Measurements from ENCODE around the gene UNC5A. TPM values are rescaled to one million over a fixed set of nuclear protein-coding genes. Genes with fewer than 3 reads are reported as not detected.

UNC5A gene
- total RNA-seq, 2 experiments from 2014 or later, result not detected

GRCh38 chr5:176892663-176893062, 82.3 kb downstream of the UNC5A start:
- Mint-ChIP-seq H3K36me3 (ENCODE audit: low read depth) (no peaks in the 10 kb centered on the region), H3K4me3 (no peak overlapping the region), H3K27me3 (peaks cover 3% of the 10 kb centered on the region), H3K27ac (no peak overlapping the region), H3K4me1 (peaks cover 2% of the 10 kb centered on the region), H3K9me3 (no peaks in the 10 kb centered on the region)
- POLR2A ChIA-PET, result no interaction called here
- CTCF ChIA-PET, result interaction anchor here (0.7 to 1.0 kb wide), 2 partner anchors 10 to 104 kb away, joined by 3 read pairs; no protein-coding TSS in a partner anchor
- DNase-seq, result no peak

- H3K36me3 Mint-ChIP-seq (ENCODE audit: low read depth), result no peaks in the 10 kb centered on the region
Measured at GRCh38 chr5:176894298-176894697, 83.9 kb downstream of the UNC5A start.

GRCh38 chr5:176895831-176896230, 85.5 kb downstream of the UNC5A start:
- H3K27ac Mint-ChIP-seq, result no peak overlapping the region
- no peak for DNase-seq
- H3K4me1 Mint-ChIP-seq, result peaks cover 16% of the 10 kb centered on the region
- POLR2A ChIA-PET, result no interaction called here
- no peak overlapping the region for H3K4me3 Mint-ChIP-seq
- H3K36me3 Mint-ChIP-seq (ENCODE audit: low read depth), result no peaks in the 10 kb centered on the region
- H3K9me3 Mint-ChIP-seq, result no peaks in the 10 kb centered on the region
- H3K27me3 Mint-ChIP-seq, result peaks cover 3% of the 10 kb centered on the region
- CTCF ChIA-PET, result interaction anchor here (1.0 kb wide), 2 partner anchors 21 to 235 kb away, joined by 3 read pairs; no protein-coding TSS in a partner anchor

More at GRCh38 chr5:176894298-176894697, 83.9 kb downstream of the UNC5A start:
- Mint-ChIP-seq H3K27ac (no peak overlapping the region), H3K9me3 (no peaks in the 10 kb centered on the region), H3K27me3 (peaks cover 3% of the 10 kb centered on the region), H3K4me3 (no peak overlapping the region), H3K4me1 (peaks cover 6% of the 10 kb centered on the region)
- CTCF ChIA-PET, result no interaction called here
- DNase-seq, result no peak
- POLR2A ChIA-PET, result no interaction called here

- Mint-ChIP-seq H3K27ac (no peak overlapping the region), H3K4me1 (peaks cover 18% of the 10 kb centered on the region), H3K27me3 (no peaks in the 10 kb centered on the region), H3K36me3 (ENCODE audit: low read depth) (peaks cover 7% of the 10 kb centered on the region), H3K4me3 (no peak overlapping the region), H3K9me3 (no peaks in the 10 kb centered on the region)
- CTCF ChIA-PET, result interaction anchor here (1.3 to 1.8 kb wide), 2 partner anchors 11 to 239 kb away, joined by 3 to 6 read pairs; no protein-coding TSS in a partner anchor
- POLR2A ChIA-PET, result no interaction called here
- DNase-seq, result no peak
Measured at GRCh38 chr5:176897263-176897662, 86.9 kb downstream of the UNC5A start.

- Mint-ChIP-seq H3K27me3 (no peaks in the 10 kb centered on the region), H3K27ac (peak within 1 kb of the TSS; percentile 3), H3K36me3 (ENCODE audit: low read depth) (peaks cover 19% of the 10 kb centered on the region), H3K4me3 (no peak within 1 kb of the TSS), H3K4me1 (peaks cover 19% of the 10 kb centered on the region), H3K9me3 (no peaks in the 10 kb centered on the region)
- DNase-seq, result no peak
- POLR2A ChIA-PET, result no interaction called here
- CTCF ChIA-PET, result interaction anchor here (1.1 to 1.4 kb wide), 4 partner anchors 16 to 134 kb away, joined by 3 to 6 read pairs (median 4); no protein-coding TSS in a partner anchor
Measured at GRCh38 chr5:176899296-176899891, 89.0 kb downstream of the UNC5A start, which contains the start of gene HK3. Gene HK3 (minus strand): TSS chr5:176899346. CDS start chr5:176896159, 3,187 bp downstream.

GRCh38 chr5:176899946-176900779, 89.8 kb downstream of the UNC5A start:
- H3K4me3 Mint-ChIP-seq, result no peak overlapping the region
- ChIA-PET POLR2A (no interaction called here), CTCF (interaction anchor here (1.1 kb wide), 1 partner anchor 134 kb away, joined by 4 read pairs; no protein-coding TSS in a partner anchor)
- no peak overlapping the region for H3K27ac Mint-ChIP-seq
- H3K27me3 Mint-ChIP-seq, result no peaks in the 10 kb centered on the region
- H3K36me3 Mint-ChIP-seq (ENCODE audit: low read depth), result peaks cover 25% of the 10 kb centered on the region
- peaks cover 19% of the 10 kb centered on the region for H3K4me1 Mint-ChIP-seq
- no peak for DNase-seq
- no peaks in the 10 kb centered on the region for H3K9me3 Mint-ChIP-seq

- peaks cover 31% of the 10 kb centered on the region for H3K36me3 Mint-ChIP-seq (ENCODE audit: low read depth)
- H3K27me3 Mint-ChIP-seq, result no peaks in the 10 kb centered on the region
- H3K4me3 Mint-ChIP-seq, result no peak overlapping the region
- no peak overlapping the region for H3K27ac Mint-ChIP-seq
- CTCF ChIA-PET, result interaction anchor here (2.0 kb wide), 1 partner anchor 10 kb away, joined by 10 read pairs; no protein-coding TSS in a partner anchor
- POLR2A ChIA-PET, result no interaction called here
- no peak for DNase-seq
- peaks cover 19% of the 10 kb centered on the region for H3K4me1 Mint-ChIP-seq
- H3K9me3 Mint-ChIP-seq, result no peaks in the 10 kb centered on the region
Measured at GRCh38 chr5:176900780-176901204, 90.4 kb downstream of the UNC5A start.

- Mint-ChIP-seq H3K27me3 (no peaks in the 10 kb centered on the region), H3K9me3 (no peaks in the 10 kb centered on the region), H3K4me3 (no peak overlapping the region), H3K36me3 (ENCODE audit: low read depth) (peaks cover 37% of the 10 kb centered on the region), H3K27ac (no peak overlapping the region), H3K4me1 (peaks cover 17% of the 10 kb centered on the region)
- DNase-seq, result no peak
- CTCF ChIA-PET, result interaction anchor here (2.0 kb wide), 1 partner anchor 9 kb away, joined by 10 read pairs; no protein-coding TSS in a partner anchor
- POLR2A ChIA-PET, result no interaction called here
Measured at GRCh38 chr5:176901260-176902101, 91.1 kb downstream of the UNC5A start.

GRCh38 chr5:176902102-176902814, 91.9 kb downstream of the UNC5A start:
- ChIA-PET POLR2A (no interaction called here), CTCF (interaction anchor here (0.7 to 2.0 kb wide), 4 partner anchors 9 to 68 kb away, joined by 3 to 10 read pairs (median 3); no protein-coding TSS in a partner anchor)
- peaks cover 44% of the 10 kb centered on the region for H3K36me3 Mint-ChIP-seq (ENCODE audit: low read depth)
- H3K4me1 Mint-ChIP-seq, result peaks cover 17% of the 10 kb centered on the region
- H3K27me3 Mint-ChIP-seq, result no peaks in the 10 kb centered on the region
- H3K4me3 Mint-ChIP-seq, result no peak overlapping the region
- no peak for DNase-seq
- H3K27ac Mint-ChIP-seq, result no peak overlapping the region
- no peaks in the 10 kb centered on the region for H3K9me3 Mint-ChIP-seq

GRCh38 chr5:176902911-176903664, 92.7 kb downstream of the UNC5A start:
- Mint-ChIP-seq H3K4me1 (peaks cover 17% of the 10 kb centered on the region), H3K36me3 (ENCODE audit: low read depth) (peaks cover 48% of the 10 kb centered on the region), H3K9me3 (no peaks in the 10 kb centered on the region), H3K27ac (no peak overlapping the region), H3K27me3 (no peaks in the 10 kb centered on the region), H3K4me3 (no peak overlapping the region)
- POLR2A ChIA-PET, result no interaction called here
- no peak for DNase-seq
- CTCF ChIA-PET, result interaction anchor here (0.7 to 2.0 kb wide), 5 partner anchors 8 to 69 kb away, joined by 3 to 10 read pairs (median 3); no protein-coding TSS in a partner anchor

- Mint-ChIP-seq H3K27me3 (no peaks in the 10 kb centered on the region), H3K9me3 (no peaks in the 10 kb centered on the region), H3K4me3 (no peak overlapping the region), H3K4me1 (peaks cover 13% of the 10 kb centered on the region), H3K36me3 (ENCODE audit: low read depth) (peaks cover 54% of the 10 kb centered on the region), H3K27ac (no peak overlapping the region)
- DNase-seq, result no peak
- ChIA-PET CTCF (interaction anchor here (1.0 kb wide), 1 partner anchor 14 kb away, joined by 3 read pairs; no protein-coding TSS in a partner anchor), POLR2A (no interaction called here)
Measured at GRCh38 chr5:176904276-176904675, 93.9 kb downstream of the UNC5A start.
